NCI-H128 (cell line): Measurements from ENCODE around the gene ZNF679.
"Not testable (repeated sequence)": the region's sequence is repeated elsewhere in the genome, so short reads cannot be mapped to it uniquely, and the experiment has no call there.

Experiments
- DNase-seq: peaks from one replicate; lab custom pipeline; 2025; ENCODE audit not compliant: unreplicated experiment; lab: John Stamatoyannopoulos, UW

Gene ZNF679

DNA sequence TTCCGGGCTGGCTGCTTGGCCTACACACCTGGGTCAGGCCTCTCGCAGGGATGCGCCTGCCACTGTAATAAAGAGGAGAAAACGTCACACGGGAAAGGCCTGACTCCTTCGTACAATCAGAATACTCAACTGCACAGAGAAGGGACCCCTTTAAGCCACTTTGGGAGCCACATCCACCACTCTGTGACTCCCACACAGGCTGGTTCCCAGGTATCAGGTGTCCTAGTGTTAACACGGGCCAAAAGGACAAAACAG, 79.7 kb downstream of the ZNF679 start:
- DNase-seq, result no peak

DNA sequence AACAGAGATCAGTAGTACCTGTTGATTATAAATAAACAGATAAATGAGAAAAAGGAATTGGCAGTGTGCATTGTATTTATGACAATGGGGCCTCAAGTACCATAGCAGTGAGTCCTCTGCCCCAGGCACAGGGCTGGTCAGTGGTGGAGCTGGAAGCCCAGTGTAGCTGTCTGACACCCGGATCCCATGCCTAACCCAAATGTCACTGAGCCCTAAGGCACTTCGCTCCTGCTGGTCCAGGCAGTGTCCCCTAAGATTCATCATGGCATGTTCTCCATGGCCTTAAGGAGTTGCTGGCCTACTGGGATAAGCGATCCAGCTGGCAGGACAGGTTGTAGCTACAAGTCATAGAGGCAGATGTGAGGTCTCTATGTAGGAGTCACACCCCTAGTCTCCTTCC, 82.2 kb downstream of the ZNF679 start:
- no peak for DNase-seq

DNA sequence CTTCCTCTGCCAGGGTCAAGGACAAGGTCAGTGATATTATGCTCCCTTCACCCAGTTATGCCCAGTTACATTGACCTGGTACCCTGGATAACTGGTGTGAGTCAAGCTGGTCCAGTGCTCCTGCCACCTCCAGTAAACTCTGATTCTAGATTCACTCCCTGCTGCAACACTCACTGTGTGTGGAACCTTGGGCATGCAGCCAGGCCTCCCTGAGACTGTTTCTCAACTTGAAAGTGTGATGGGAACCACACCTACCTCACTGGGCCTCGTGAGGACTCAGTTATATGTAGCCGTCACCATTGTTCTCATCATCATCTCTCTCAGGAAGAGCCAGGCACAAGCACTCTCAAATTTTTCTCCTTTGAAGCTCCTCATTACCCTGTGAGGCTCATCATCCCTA, 84.6 kb downstream of the ZNF679 start:
- DNase-seq, result no peak

DNA sequence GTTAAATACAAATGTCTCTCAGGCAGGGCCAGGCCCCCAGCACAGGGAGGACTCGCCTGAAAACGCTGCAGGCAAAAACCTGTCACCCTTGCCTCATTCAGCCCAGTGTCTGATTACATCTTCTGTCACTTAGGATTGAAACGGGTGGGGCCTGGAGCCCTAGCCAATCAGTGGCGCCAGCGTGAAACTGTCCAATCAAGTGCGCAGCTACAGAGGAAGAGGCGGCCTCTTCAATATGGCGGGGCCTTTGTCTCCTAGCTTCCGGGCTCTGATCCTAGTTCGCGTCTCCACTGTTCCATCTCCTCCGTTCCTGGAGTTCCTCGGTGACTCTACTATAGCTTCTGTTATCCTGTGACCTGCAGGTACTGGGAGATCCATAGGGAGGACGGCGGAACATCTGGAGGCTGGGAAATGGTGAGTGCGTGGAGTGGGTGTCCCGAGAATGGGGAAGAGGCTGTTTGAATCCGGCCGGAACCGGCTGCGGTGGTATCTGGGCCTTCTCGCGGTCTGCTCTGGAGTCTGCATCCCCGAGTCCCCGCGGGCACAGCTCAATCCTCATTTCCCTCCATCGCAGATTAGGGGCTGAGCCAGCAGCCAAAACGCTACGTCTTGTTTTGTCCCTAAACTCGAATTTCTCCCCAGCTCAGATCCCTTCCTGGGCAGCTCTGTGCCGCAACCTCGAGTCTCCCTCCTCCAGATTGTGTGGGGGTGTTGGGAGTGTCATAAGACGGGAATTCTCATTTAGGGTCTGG, 85.6 kb downstream of the ZNF679 start, which contains the start of gene ZNF736:
ZNF736 (plus strand) TSS at position 222 of the 752 bp plus-strand sequence; CDS start at position 412, 190 bp downstream.
- peak; percentile 93 for DNase-seq

DNA sequence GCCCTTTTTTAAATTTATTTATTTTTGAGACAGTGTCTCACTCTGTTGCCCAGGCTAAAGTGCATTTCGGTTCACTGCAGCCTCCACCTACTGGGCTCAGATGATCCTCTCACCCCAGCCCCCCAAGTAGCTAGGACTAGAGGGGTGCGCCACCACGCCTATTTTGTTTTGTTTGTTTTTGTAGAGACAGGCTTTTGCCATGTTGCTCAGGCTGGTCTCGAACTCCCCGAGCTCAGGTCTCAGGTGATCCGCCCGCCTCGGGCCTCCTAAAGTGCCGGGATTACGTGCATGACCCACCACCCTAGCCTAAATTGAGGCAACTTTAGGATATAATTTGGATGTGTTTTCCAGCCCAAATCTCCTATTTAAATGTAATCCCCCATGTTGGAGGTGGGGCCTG, 86.3 kb downstream of the ZNF679 start:
- no peak for DNase-seq

DNA sequence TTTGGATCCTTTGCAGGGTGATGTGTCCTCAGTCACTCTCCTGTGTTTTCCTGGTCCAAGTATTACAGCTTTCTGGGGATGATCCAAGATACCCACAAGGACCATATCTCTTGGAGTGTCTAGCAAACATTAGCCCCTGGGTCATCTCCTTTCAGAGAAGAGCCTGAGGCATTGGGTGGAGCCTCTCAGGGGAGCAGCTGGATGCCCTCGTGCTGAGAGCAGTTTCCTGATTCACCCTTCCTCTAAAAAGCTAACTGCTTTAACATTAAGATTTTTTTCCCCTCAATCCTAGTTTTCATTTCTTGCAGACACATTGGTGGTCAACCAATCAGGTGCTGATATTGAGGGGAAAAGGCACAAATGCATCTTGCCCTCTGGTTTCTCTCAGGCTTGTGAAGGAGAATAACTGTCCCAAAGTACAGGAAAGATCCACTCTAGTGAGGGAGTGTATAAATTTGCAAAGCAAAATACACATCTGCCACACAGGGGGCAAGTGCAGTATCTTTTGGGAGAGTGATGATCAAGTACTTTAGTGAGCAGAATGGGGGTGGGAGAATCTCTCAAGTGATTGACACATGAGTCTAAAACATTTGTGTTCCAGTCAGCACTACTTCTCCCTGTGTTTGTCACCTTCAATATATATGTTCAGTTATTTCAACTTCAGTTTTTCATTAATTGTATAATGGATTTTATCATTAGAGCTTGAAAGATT, 87.9 kb downstream of the ZNF679 start:
- not testable (repeated sequence) for DNase-seq
